ENCODE results near the gene KRTAP4-12. TPM values are rescaled to one million over a fixed set of nuclear protein-coding genes. Genes with fewer than 3 reads are reported as not detected.

The KRTAP4-12 gene
- total and polyA plus RNA-seq, 2 of the 13 experiments (the other 11 are each of a cell fraction or from before 2014, with no cell fraction given) = not detected

Other genes with a start within 250 kb of the KRTAP4-12 start
Only the 30 nearest of the 39 such genes appear.
- gene KRT40, start 139.9 kb downstream of the KRTAP4-12 start, total RNA-seq (2016; rRNA removed; fragmentation: Illumina TruSeq; extraction: Trizol) = not detected in 2 replicates
- gene KRT40, start 139.9 kb downstream of the KRTAP4-12 start, polyA plus RNA-seq (2011; rRNA removed) = not detected in 2 replicates
- not detected in 2 replicates for gene KRTAP3-3, start 130.0 kb downstream of the KRTAP4-12 start, total RNA-seq (2016; rRNA removed; fragmentation: Illumina TruSeq; extraction: Trizol)
- gene KRTAP3-3, start 130.0 kb downstream of the KRTAP4-12 start, polyA plus RNA-seq (2011; rRNA removed) = not detected in 2 replicates
- not detected in 2 replicates for gene KRTAP3-2, start 124.3 kb downstream of the KRTAP4-12 start, total RNA-seq (2016; rRNA removed; fragmentation: Illumina TruSeq; extraction: Trizol)
- not detected in 2 replicates for gene KRTAP3-2, start 124.3 kb downstream of the KRTAP4-12 start, polyA plus RNA-seq (2011; rRNA removed)
- gene KRTAP3-1, start 115.1 kb downstream of the KRTAP4-12 start, total RNA-seq (2016; rRNA removed; fragmentation: Illumina TruSeq; extraction: Trizol) = 0.29 and 0.81 TPM in 2 replicates
- gene KRTAP3-1, start 115.1 kb downstream of the KRTAP4-12 start, polyA plus RNA-seq (2011; rRNA removed) = 3.7 and 3.8 TPM in 2 replicates
- not detected in 2 replicates for gene KRTAP1-5, start 97.0 kb downstream of the KRTAP4-12 start, total RNA-seq (2016; rRNA removed; fragmentation: Illumina TruSeq; extraction: Trizol)
- gene KRTAP1-5, start 97.0 kb downstream of the KRTAP4-12 start, polyA plus RNA-seq (2011; rRNA removed) = 0.07 and 0.09 TPM in 2 replicates
- not detected in 2 replicates for gene KRTAP1-4, start 94.0 kb downstream of the KRTAP4-12 start, total RNA-seq (2016; rRNA removed; fragmentation: Illumina TruSeq; extraction: Trizol)
- not detected in 2 replicates for gene KRTAP1-4, start 94.0 kb downstream of the KRTAP4-12 start, polyA plus RNA-seq (2011; rRNA removed)
- gene KRTAP1-3, start 89.3 kb downstream of the KRTAP4-12 start, total RNA-seq (2016; rRNA removed; fragmentation: Illumina TruSeq; extraction: Trizol) = not detected in 2 replicates
- not detected in 2 replicates for gene KRTAP1-3, start 89.3 kb downstream of the KRTAP4-12 start, polyA plus RNA-seq (2011; rRNA removed)
- not detected in 2 replicates for gene KRTAP1-1, start 82.7 kb downstream of the KRTAP4-12 start, total RNA-seq (2016; rRNA removed; fragmentation: Illumina TruSeq; extraction: Trizol)
- gene KRTAP1-1, start 82.7 kb downstream of the KRTAP4-12 start, polyA plus RNA-seq (2011; rRNA removed) = not detected in 2 replicates
- gene KRTAP2-1, start 76.9 kb downstream of the KRTAP4-12 start, total RNA-seq (2016; rRNA removed; fragmentation: Illumina TruSeq; extraction: Trizol) = not detected in 2 replicates
- gene KRTAP2-1, start 76.9 kb downstream of the KRTAP4-12 start, polyA plus RNA-seq (2011; rRNA removed) = not detected in 2 replicates
- gene KRTAP2-2, start 69.0 kb downstream of the KRTAP4-12 start, total RNA-seq (2016; rRNA removed; fragmentation: Illumina TruSeq; extraction: Trizol) = not detected in 2 replicates
- not detected in 2 replicates for gene KRTAP2-2, start 69.0 kb downstream of the KRTAP4-12 start, polyA plus RNA-seq (2011; rRNA removed)
- gene KRTAP2-3, start 64.1 kb downstream of the KRTAP4-12 start, total RNA-seq (2016; rRNA removed; fragmentation: Illumina TruSeq; extraction: Trizol) = not detected in 2 replicates
- gene KRTAP2-3, start 64.1 kb downstream of the KRTAP4-12 start, polyA plus RNA-seq (2011; rRNA removed) = 0.24 and 0.25 TPM in 2 replicates
- gene KRTAP2-4, start 58.3 kb downstream of the KRTAP4-12 start, total RNA-seq (2016; rRNA removed; fragmentation: Illumina TruSeq; extraction: Trizol) = not detected in 2 replicates
- gene KRTAP2-4, start 58.3 kb downstream of the KRTAP4-12 start, polyA plus RNA-seq (2011; rRNA removed) = not detected in 2 replicates
- not detected in 2 replicates for gene KRTAP4-7, start 40.0 kb downstream of the KRTAP4-12 start, total RNA-seq (2016; rRNA removed; fragmentation: Illumina TruSeq; extraction: Trizol)
- not detected in 2 replicates for gene KRTAP4-7, start 40.0 kb downstream of the KRTAP4-12 start, polyA plus RNA-seq (2011; rRNA removed)
- not detected in 2 replicates for gene KRTAP4-8, start 26.0 kb downstream of the KRTAP4-12 start, total RNA-seq (2016; rRNA removed; fragmentation: Illumina TruSeq; extraction: Trizol)
- gene KRTAP4-8, start 26.0 kb downstream of the KRTAP4-12 start, polyA plus RNA-seq (2011; rRNA removed) = not detected in 2 replicates
- not detected in 2 replicates for gene KRTAP4-16, start 22.0 kb downstream of the KRTAP4-12 start, total RNA-seq (2016; rRNA removed; fragmentation: Illumina TruSeq; extraction: Trizol)
- gene KRTAP4-16, start 22.0 kb downstream of the KRTAP4-12 start, polyA plus RNA-seq (2011; rRNA removed) = not detected in 2 replicates
- gene KRTAP4-9, start 18.8 kb downstream of the KRTAP4-12 start, total RNA-seq (2016; rRNA removed; fragmentation: Illumina TruSeq; extraction: Trizol) = not detected in 2 replicates
- gene KRTAP4-9, start 18.8 kb downstream of the KRTAP4-12 start, polyA plus RNA-seq (2011; rRNA removed) = not detected in 2 replicates
- not detected in 2 replicates for gene KRTAP4-11, start 5.8 kb downstream of the KRTAP4-12 start, total RNA-seq (2016; rRNA removed; fragmentation: Illumina TruSeq; extraction: Trizol)
- gene KRTAP4-11, start 5.8 kb downstream of the KRTAP4-12 start, polyA plus RNA-seq (2011; rRNA removed) = not detected in 2 replicates
- gene KRTAP4-6, start 16.4 kb upstream of the KRTAP4-12 start, total RNA-seq (2016; rRNA removed; fragmentation: Illumina TruSeq; extraction: Trizol) = not detected in 2 replicates
- not detected in 2 replicates for gene KRTAP4-6, start 16.4 kb upstream of the KRTAP4-12 start, polyA plus RNA-seq (2011; rRNA removed)
- gene KRTAP4-5, start 25.6 kb upstream of the KRTAP4-12 start, total RNA-seq (2016; rRNA removed; fragmentation: Illumina TruSeq; extraction: Trizol) = not detected in 2 replicates
- not detected in 2 replicates for gene KRTAP4-5, start 25.6 kb upstream of the KRTAP4-12 start, polyA plus RNA-seq (2011; rRNA removed)
- not detected in 2 replicates for gene KRTAP4-4, start 36.6 kb upstream of the KRTAP4-12 start, total RNA-seq (2016; rRNA removed; fragmentation: Illumina TruSeq; extraction: Trizol)
- gene KRTAP4-4, start 36.6 kb upstream of the KRTAP4-12 start, polyA plus RNA-seq (2011; rRNA removed) = not detected in 2 replicates
- not detected in 2 replicates for gene KRTAP4-3, start 44.0 kb upstream of the KRTAP4-12 start, total RNA-seq (2016; rRNA removed; fragmentation: Illumina TruSeq; extraction: Trizol)
- gene KRTAP4-3, start 44.0 kb upstream of the KRTAP4-12 start, polyA plus RNA-seq (2011; rRNA removed) = not detected in 2 replicates
- gene KRTAP4-2, start 54.0 kb upstream of the KRTAP4-12 start, total RNA-seq (2016; rRNA removed; fragmentation: Illumina TruSeq; extraction: Trizol) = not detected in 2 replicates
- gene KRTAP4-2, start 54.0 kb upstream of the KRTAP4-12 start, polyA plus RNA-seq (2011; rRNA removed) = not detected in 2 replicates
- not detected in 2 replicates for gene KRTAP4-1, start 60.7 kb upstream of the KRTAP4-12 start, total RNA-seq (2016; rRNA removed; fragmentation: Illumina TruSeq; extraction: Trizol)
- not detected in 2 replicates for gene KRTAP4-1, start 60.7 kb upstream of the KRTAP4-12 start, polyA plus RNA-seq (2011; rRNA removed)
- gene KRTAP9-1, start 65.7 kb upstream of the KRTAP4-12 start, total RNA-seq (2016; rRNA removed; fragmentation: Illumina TruSeq; extraction: Trizol) = not detected in 2 replicates
- gene KRTAP9-1, start 65.7 kb upstream of the KRTAP4-12 start, polyA plus RNA-seq (2011; rRNA removed) = not detected in 2 replicates
- gene KRTAP9-2, start 102.5 kb upstream of the KRTAP4-12 start, total RNA-seq (2016; rRNA removed; fragmentation: Illumina TruSeq; extraction: Trizol) = not detected in 2 replicates
- gene KRTAP9-2, start 102.5 kb upstream of the KRTAP4-12 start, polyA plus RNA-seq (2011; rRNA removed) = not detected in 2 replicates
- gene KRTAP9-3, start 108.3 kb upstream of the KRTAP4-12 start, total RNA-seq (2016; rRNA removed; fragmentation: Illumina TruSeq; extraction: Trizol) = not detected in 2 replicates
- not detected in 2 replicates for gene KRTAP9-3, start 108.3 kb upstream of the KRTAP4-12 start, polyA plus RNA-seq (2011; rRNA removed)
- gene KRTAP9-8, start 113.8 kb upstream of the KRTAP4-12 start, total RNA-seq (2016; rRNA removed; fragmentation: Illumina TruSeq; extraction: Trizol) = not detected in 2 replicates
- gene KRTAP9-8, start 113.8 kb upstream of the KRTAP4-12 start, polyA plus RNA-seq (2011; rRNA removed) = not detected in 2 replicates
- not detected in 2 replicates for gene KRTAP9-4, start 125.5 kb upstream of the KRTAP4-12 start, total RNA-seq (2016; rRNA removed; fragmentation: Illumina TruSeq; extraction: Trizol)
- gene KRTAP9-4, start 125.5 kb upstream of the KRTAP4-12 start, polyA plus RNA-seq (2011; rRNA removed) = not detected in 2 replicates
- gene KRTAP9-9, start 131.2 kb upstream of the KRTAP4-12 start, total RNA-seq (2016; rRNA removed; fragmentation: Illumina TruSeq; extraction: Trizol) = not detected in 2 replicates
- not detected in 2 replicates for gene KRTAP9-9, start 131.2 kb upstream of the KRTAP4-12 start, polyA plus RNA-seq (2011; rRNA removed)
- not detected in 2 replicates for gene KRTAP9-6, start 141.2 kb upstream of the KRTAP4-12 start, total RNA-seq (2016; rRNA removed; fragmentation: Illumina TruSeq; extraction: Trizol)
- not detected in 2 replicates for gene KRTAP9-6, start 141.2 kb upstream of the KRTAP4-12 start, polyA plus RNA-seq (2011; rRNA removed)